GM23338 (cell line): ENCODE measurements around the gene BCOR. TPM values are rescaled to one million over a fixed set of nuclear protein-coding genes. Genes with fewer than 3 reads are reported as not detected.
A peak's percentile ranks its signal among the peaks of the same experiment; 100 is the strongest.

Experiments
- ATAC-seq: fragments of 200-7000 bp; cut with Tn5 transposase; 3 replicates; pipeline ENCODE4 v1.9.1; 2020
- DNase-seq: peaks from one replicate; pipeline ENCODE4 v3.0.0-alpha.2; 2015; ENCODE audit warnings: low spot score
- H2AFZ ChIP-seq: fragments of 200-600 bp; sonication (generic); 2 replicates; pipeline ENCODE4 v1.8.0; 2016; ENCODE audit warnings: antibody characterized with exemption, mild to moderate bottlenecking, moderate library complexity
- H3F3A ChIP-seq: fragments of 200-600 bp; sonication (generic); replicated peaks from 2 replicates; pipeline ENCODE4 v1.8.0; 2017; ENCODE audit warnings: antibody characterized with exemption, mixed run types, low read depth
- H3K27ac ChIP-seq: fragments of 200-600 bp; sonication (generic); 2 replicates; pipeline ENCODE4 v1.6.1; 2016; ENCODE audit warnings: low read depth
- H3K27me3 ChIP-seq: fragments of 200-600 bp; sonication (generic); 2 replicates; pipeline ENCODE4 v1.8.0; 2016; ENCODE audit warnings: mild to moderate bottlenecking, mixed run types, moderate library complexity; ENCODE audit not compliant: insufficient read depth
- H3K36me3 ChIP-seq: fragments of 200-600 bp; sonication (generic); 2 replicates; pipeline ENCODE4 v1.8.0; 2016; ENCODE audit warnings: mild to moderate bottlenecking; ENCODE audit not compliant: insufficient read depth
- H3K4me1 ChIP-seq: fragments of 200-600 bp; sonication (generic); 2 replicates; pipeline ENCODE4 v1.8.0; 2016; ENCODE audit warnings: mild to moderate bottlenecking, moderate library complexity; ENCODE audit not compliant: insufficient read depth
- H3K4me2 ChIP-seq: fragments of 200-600 bp; sonication (generic); 2 replicates; pipeline ENCODE4 v1.7.1; 2017; ENCODE audit warnings: mixed run types
- H3K4me3 ChIP-seq: fragments of 200-600 bp; sonication (generic); 2 replicates; pipeline ENCODE4 v1.6.1; 2016; ENCODE audit warnings: mixed run types
- H3K79me2 ChIP-seq: fragments of 200-600 bp; sonication (generic); replicated peaks from 2 replicates; pipeline ENCODE4 v1.8.0; 2017; ENCODE audit warnings: mild to moderate bottlenecking; ENCODE audit not compliant: insufficient read depth
- H3K9me2 ChIP-seq: fragments of 200-600 bp; sonication (generic); 2 replicates; pipeline ENCODE4 v1.8.0; 2017; ENCODE audit not compliant: insufficient read depth
- H4K20me1 ChIP-seq: fragments of 200-600 bp; sonication (generic); replicated peaks from 2 replicates; pipeline ENCODE4 v1.8.0; 2017; ENCODE audit warnings: mild to moderate bottlenecking; ENCODE audit not compliant: insufficient read depth
- H3K27ac Mint-ChIP-seq: 2 replicates; pipeline ENCODE4 v1.8.0; 2020; ENCODE audit warnings: inconsistent platforms, mild to moderate bottlenecking, moderate library complexity, mixed read lengths
- H3K27me3 Mint-ChIP-seq: 3 replicates; pipeline ENCODE4 v1.8.0; 2022; ENCODE audit warnings: low read depth, mild to moderate bottlenecking, moderate library complexity, mixed read lengths, inconsistent platforms; ENCODE audit not compliant: insufficient read depth, poor library complexity
- H3K36me3 Mint-ChIP-seq: 3 replicates; pipeline ENCODE4 v1.8.0; 2021; ENCODE audit warnings: low read depth, mild to moderate bottlenecking, inconsistent platforms, moderate library complexity, mixed read lengths
- H3K4me1 Mint-ChIP-seq: 3 replicates; pipeline ENCODE4 v1.8.0; 2020; ENCODE audit warnings: mild to moderate bottlenecking, inconsistent platforms, mixed read lengths
- H3K4me3 Mint-ChIP-seq: 3 replicates; pipeline ENCODE4 v1.8.0; 2021; ENCODE audit warnings: moderate library complexity, mild to moderate bottlenecking, inconsistent platforms, mixed read lengths
- H3K9me3 Mint-ChIP-seq: 3 replicates; pipeline ENCODE4 v1.8.0; 2020; ENCODE audit warnings: moderate library complexity, mild to moderate bottlenecking, inconsistent platforms, mixed read lengths
- EZH2 ChIP-seq: fragments of 200-600 bp; sonication (generic); IDR thresholded peaks from one replicate; pipeline ENCODE4 v1.8.0; 2017; ENCODE audit warnings: antibody characterized with exemption, mild to moderate bottlenecking, low read depth; ENCODE audit not compliant: unreplicated experiment
- JUNB ChIP-seq: IDR thresholded peaks from one replicate; pipeline ENCODE4 v1.6.1; 2016; ENCODE audit warnings: antibody characterized with exemption; ENCODE audit not compliant: unreplicated experiment
- REST ChIP-seq: IDR thresholded peaks from one replicate; pipeline ENCODE4 v1.6.1; 2018; ENCODE audit warnings: antibody characterized with exemption; ENCODE audit not compliant: unreplicated experiment
- ZNF462 ChIP-seq: fragments of 250-450 bp; sonication (Bioruptor Pico); IDR thresholded peaks from 2 replicates; pipeline ENCODE4 v1.5.0; 2020; ENCODE audit warnings: mild to moderate bottlenecking, moderate library complexity
- polyA plus RNA-seq: library from polyadenylated mRNA; unstranded; fragments of >200 nt; fragmentation: Nextera tagmentation; extraction: Ambion mirVana; gene quantifications from 2 replicates; pipeline ENCODE4 v1.2.1, GENCODE V29; 2016
- total RNA-seq: library from RNA; depleted of rRNA; stranded (reverse); fragments of >200 nt; shearing (Covaris generic); gene quantifications from 2 replicates; pipeline ENCODE4 v1.2.3, GENCODE V29; 2014

The BCOR gene
- total and polyA plus RNA-seq, 2 experiments from 2014 or later: 25.5 to 60.8 TPM

DNA sequence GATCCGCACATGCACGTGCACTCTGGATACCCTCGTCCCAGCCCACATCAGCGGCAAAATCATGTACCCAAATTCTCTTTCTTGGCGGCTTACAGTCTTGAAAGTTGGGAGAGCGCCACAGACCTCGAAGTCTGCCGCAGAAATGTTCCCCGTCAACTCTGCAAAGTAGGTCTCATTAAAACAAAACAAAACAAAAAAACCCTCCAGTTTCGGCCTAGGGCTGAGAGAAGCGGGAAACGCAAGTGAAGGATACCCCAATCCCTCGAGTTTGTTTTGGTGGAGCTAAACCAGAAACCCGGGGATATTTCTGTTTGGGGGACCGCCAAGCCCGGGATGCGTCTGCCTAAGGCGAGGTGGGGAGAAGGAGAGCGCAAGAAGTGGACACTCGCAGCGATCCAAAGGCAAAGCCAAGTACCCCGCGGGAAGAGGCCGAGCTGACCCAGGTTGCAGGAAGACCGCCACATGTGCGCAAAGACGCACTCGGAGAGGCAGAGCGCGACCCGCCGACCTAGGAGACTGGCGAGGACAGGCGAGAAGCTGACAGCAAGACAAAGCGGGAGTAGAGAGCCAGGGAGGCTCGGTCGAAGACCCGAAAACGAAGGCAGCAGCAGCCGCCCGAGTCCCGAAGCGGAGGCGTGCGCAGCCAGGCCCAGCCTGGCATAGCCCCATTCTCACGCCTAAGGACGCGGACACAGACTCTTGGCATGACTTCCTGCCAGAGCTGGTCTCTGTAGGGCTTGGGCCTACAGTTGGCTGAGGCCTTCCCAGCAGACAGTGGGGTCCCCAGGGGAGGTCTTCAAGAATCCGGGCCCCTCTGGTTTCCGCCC lies 49.6 kb upstream of the BCOR start:
- peak; percentile 41 for DNase-seq
- TF ChIP-seq JUNB (no peak), REST (no peak), EZH2 (peak; percentile 54)
- Histone ChIP-seq H3K4me1 (peaks cover 34% of the 10 kb centered on the region), H3K27me3 (peaks cover 77% of the 10 kb centered on the region), H3K36me3 (no peaks in the 10 kb centered on the region), H3K9me2 (no peaks in the 10 kb centered on the region), H3K79me2 (peaks cover 5% of the 10 kb centered on the region), H3K4me2 (peak overlapping the region; percentile 82), H3K27ac (no peak overlapping the region), H3K4me3 (peak overlapping the region; percentile 58), H4K20me1 (no peaks in the 10 kb centered on the region), H3F3A (no peaks in the 10 kb centered on the region), H2AFZ (no peak overlapping the region)
- ATAC-seq: no peak; the same call in 2 of the 3 replicates
- H3K27me3 Mint-ChIP-seq: peaks cover 62% of the 10 kb centered on the region
- peaks cover 52% of the 10 kb centered on the region for H3K4me1 Mint-ChIP-seq
- H3K36me3 Mint-ChIP-seq: peaks cover 14% of the 10 kb centered on the region; the same call in 1 of the 3 replicates
- H3K9me3 Mint-ChIP-seq: no peaks in the 10 kb centered on the region
- no peak overlapping the region for H3K27ac Mint-ChIP-seq
- H3K4me3 Mint-ChIP-seq: peak overlapping the region; percentile 60

DNA sequence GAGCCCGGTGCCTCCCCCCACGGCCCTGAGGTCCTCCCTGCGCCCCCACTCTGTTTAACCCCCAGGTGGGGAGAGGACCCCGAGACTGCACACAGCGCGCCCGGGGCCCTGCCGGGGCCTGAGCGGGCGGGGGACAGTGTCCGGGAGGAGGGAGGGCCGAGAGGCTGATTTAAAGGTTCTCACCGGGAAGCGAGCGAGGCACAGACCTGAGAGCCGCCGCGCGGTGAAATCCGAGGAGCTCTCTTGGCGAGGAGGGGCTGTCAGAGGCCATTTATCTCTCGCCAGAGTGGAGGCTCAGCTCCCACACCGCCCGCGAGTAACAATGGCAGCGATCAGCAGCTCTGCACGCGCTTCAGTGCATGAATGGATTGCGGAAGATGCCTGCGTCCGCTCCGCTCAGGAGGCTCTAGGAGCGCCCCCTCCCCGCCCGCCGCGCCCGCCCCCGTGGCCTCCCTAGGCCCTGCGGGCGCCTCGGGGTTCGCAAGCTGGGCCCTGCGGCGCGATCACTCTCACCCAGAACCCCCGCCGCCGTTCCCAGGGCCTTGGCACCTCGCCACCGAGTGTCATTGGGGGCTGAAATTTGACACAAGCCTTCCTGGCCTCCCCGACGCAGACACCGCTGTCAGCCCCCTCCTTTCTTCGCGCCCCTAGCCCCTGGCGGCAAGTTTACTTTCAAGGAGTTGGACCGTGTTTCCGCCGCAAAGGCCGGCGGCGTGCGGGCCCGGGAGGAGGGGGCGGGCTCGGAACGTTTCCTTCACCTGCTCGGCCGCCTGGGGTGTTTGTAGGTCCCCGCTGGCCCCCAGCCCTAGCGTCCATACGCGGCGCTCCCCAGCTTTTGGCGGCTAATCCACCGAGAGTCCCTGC lies 48.7 kb upstream of the BCOR start:
- Histone ChIP-seq H3K27ac (no peak overlapping the region), H4K20me1 (no peaks in the 10 kb centered on the region), H3F3A (no peaks in the 10 kb centered on the region), H3K27me3 (peaks cover 69% of the 10 kb centered on the region), H3K4me3 (peak overlapping the region; percentile 58), H3K4me2 (peak overlapping the region; percentile 82), H3K79me2 (peaks cover 4% of the 10 kb centered on the region), H3K9me2 (no peaks in the 10 kb centered on the region), H3K4me1 (peaks cover 34% of the 10 kb centered on the region), H2AFZ (no peak overlapping the region), H3K36me3 (no peaks in the 10 kb centered on the region)
- TF ChIP-seq ZNF462 (CRISPR knock-in tag): no peak
- DNase-seq: peak; percentile 62
- Mint-ChIP-seq H3K27me3 (peaks cover 58% of the 10 kb centered on the region), H3K9me3 (no peaks in the 10 kb centered on the region), H3K4me3 (peak overlapping the region; percentile 60), H3K27ac (no peak overlapping the region), H3K36me3 (peaks cover 15% of the 10 kb centered on the region; the same call in 1 of the 3 replicates), H3K4me1 (peaks cover 58% of the 10 kb centered on the region)
- ATAC-seq: peak; percentile 20
